GM12878 (cell line): ENCODE results near the gene DNAJC16. TPM values are rescaled to one million over a fixed set of nuclear protein-coding genes. Genes with fewer than 3 reads are reported as not detected.

ENCODE experiments used
- ATAC-seq: fragments of 200-7000 bp; cut with Tn5 transposase; 3 replicates; pipeline ENCODE4 v1.9.1; 2020; ENCODE audit warnings: mild to moderate bottlenecking, moderate library complexity
- BruUV-seq: library from RNA; stranded (reverse); fragments of 400-500 nt; replicated peaks from 2 replicates; lab custom pipeline; 2021; lab: Mats Ljungman, UMichigan
- CTCF ChIA-PET: fragments of 300-600 bp; sonication (Branson Sonifier 250); formaldehyde crosslinking; extraction: SDS; loops from one replicate; lab custom pipeline; 2021; ENCODE audit warnings: inconsistent platforms; lab: Yijun Ruan, JAX
- POLR2A ChIA-PET: fragments of 350-600 bp; formaldehyde crosslinking; extraction: SDS; loops from one replicate; lab custom pipeline; 2021; ENCODE audit warnings: inconsistent platforms; lab: Charles Lee
- RAD21 ChIA-PET: fragments of 300-600 bp; sonication (Branson Sonifier 250); formaldehyde crosslinking; loops from one replicate; lab custom pipeline; 2023; ENCODE audit warnings: antibody characterized with exemption; ENCODE audit not compliant: unreplicated experiment; lab: Charles Lee
- SMC1A ChIA-PET: fragments of 300-600 bp; sonication (Branson Sonifier 250); formaldehyde crosslinking; loops from one replicate; lab custom pipeline; 2023; ENCODE audit not compliant: unreplicated experiment, uncharacterized antibody; lab: Charles Lee
- DNase-seq: peaks from one replicate; pipeline ENCODE4 v3.0.0-alpha.2; 2011; ENCODE audit warnings: low read depth, low spot score
- FAIRE-seq: peaks from 3 replicates; lab custom pipeline; 2011; peaks lifted over from hg19 to GRCh38; lab: Jason Lieb, UNC
- H2AFZ ChIP-seq: 2 replicates; pipeline ENCODE4 v1.6.0; 2011; ENCODE audit warnings: low read depth, low read length, control low read depth; ENCODE audit not compliant: control insufficient read depth
- H3K27ac ChIP-seq: 2 replicates; pipeline ENCODE4 v1.5.1; 2011; ENCODE audit warnings: control low read depth; ENCODE audit not compliant: control insufficient read depth, insufficient read depth
- H3K27me3 ChIP-seq, 2 experiments: replicated peaks in 1 of 2; 2 replicates each; pipeline versions ENCODE4 v1.6.0 to v1.6.1; 2011; ENCODE audit warnings: low read length in 1 of 2; ENCODE audit not compliant: control insufficient read depth in 2 of 2, insufficient read depth in 2 of 2
- H3K36me3 ChIP-seq, 2 experiments: 2 replicates each; pipeline ENCODE4 v1.5.1; 2011; ENCODE audit warnings: low read length in 1 of 2; ENCODE audit not compliant: control insufficient read depth in 2 of 2, insufficient read depth in 2 of 2
- H3K4me1 ChIP-seq: 2 replicates; pipeline ENCODE4 v1.6.1; 2011; ENCODE audit warnings: mild to moderate bottlenecking, low read length, moderate library complexity, mixed read lengths; ENCODE audit not compliant: control insufficient read depth, insufficient read depth
- H3K4me2 ChIP-seq: 2 replicates; pipeline ENCODE4 v1.6.0; 2011; ENCODE audit warnings: control low read depth; ENCODE audit not compliant: control insufficient read depth, insufficient read depth
- H3K4me3 ChIP-seq: fragments of 200-600 bp; sonication (generic); 2 replicates; pipeline ENCODE4 v1.5.1; 2016
- H3K79me2 ChIP-seq: 2 replicates; pipeline ENCODE4 v1.6.0; 2011; ENCODE audit warnings: low read length; ENCODE audit not compliant: control insufficient read depth, insufficient read depth
- H3K9ac ChIP-seq: 2 replicates; pipeline ENCODE4 v1.8.0; 2011; ENCODE audit warnings: low read length, control low read depth, mixed read lengths; ENCODE audit not compliant: control insufficient read depth, insufficient read depth
- H3K9me3 ChIP-seq: replicated peaks from 3 replicates; pipeline ENCODE4 v1.5.1; 2011; ENCODE audit warnings: mild to moderate bottlenecking, low read length; ENCODE audit not compliant: control insufficient read depth, insufficient read depth
- H4K20me1 ChIP-seq: 2 replicates; pipeline ENCODE4 v1.6.0; 2011; ENCODE audit not compliant: control insufficient read depth, insufficient read depth
- ATF2 ChIP-seq: IDR thresholded peaks from 2 replicates; pipeline ENCODE4 v1.6.1; 2012; ENCODE audit warnings: low read length, inconsistent platforms
- BHLHE40 ChIP-seq, 2 experiments: fragments of 450-650 bp in 1 of 2; IDR thresholded peaks; 2 replicates each; pipeline ENCODE4 v1.6.1; 2011 to 2017; ENCODE audit warnings: low read depth in 2 of 2, borderline replicate concordance in 1 of 2, improper control_type of control experiment in 1 of 2, low read length in 1 of 2, mild to moderate bottlenecking in 1 of 2
- CEBPZ ChIP-seq: fragments of 150-350 bp; IDR thresholded peaks from 2 replicates; pipeline ENCODE4 v1.6.1; 2016; ENCODE audit warnings: low read depth, low read length
- CREB1 ChIP-seq: IDR thresholded peaks from 2 replicates; pipeline ENCODE4 v1.6.1; 2012; ENCODE audit warnings: low read depth, mild to moderate bottlenecking, inconsistent platforms
- EED ChIP-seq: sonication (generic); IDR thresholded peaks from 2 replicates; pipeline ENCODE4 v1.6.1; 2016; ENCODE audit warnings: antibody characterized with exemption, low read depth
- ELK1 ChIP-seq: IDR thresholded peaks from 2 replicates; pipeline ENCODE4 v1.6.1; 2012; ENCODE audit warnings: low read depth, low read length, improper control_type of control experiment
- HDAC2 ChIP-seq: fragments of 200-600 bp; sonication (generic); IDR thresholded peaks from 2 replicates; pipeline ENCODE4 v1.6.1; 2017
- KDM1A ChIP-seq: fragments of 200-600 bp; sonication (generic); IDR thresholded peaks from 2 replicates; pipeline ENCODE4 v1.6.1; 2016; ENCODE audit warnings: borderline replicate concordance
- LARP7 ChIP-seq: fragments of 450-650 bp; IDR thresholded peaks from 2 replicates; pipeline ENCODE4 v1.6.1; 2017; ENCODE audit warnings: mild to moderate bottlenecking
- POLR2A ChIP-seq: IDR thresholded peaks from 2 replicates; pipeline ENCODE4 v1.6.1; 2011; ENCODE audit warnings: low read depth, mild to moderate bottlenecking, low read length
- TAF1 ChIP-seq: IDR thresholded peaks from 2 replicates; pipeline ENCODE4 v1.6.1; 2011; ENCODE audit warnings: mild to moderate bottlenecking, low read depth, low read length, borderline replicate concordance
- WGBS: methylation state at CpG from one replicate; pipeline ENCODE4 v1.1.6; 2016; ENCODE audit warnings: low lambda C conversion rate; ENCODE audit not compliant: insufficient replicate concordance, insufficient coverage; ENCODE audit errors: missing lambda C conversion rate; 5-methylcytosine and 5-hydroxymethylcytosine counted together
- in situ Hi-C: fragments of 300-500 bp; cut with MboI; formaldehyde crosslinking; loops from 9 replicates; pipeline ENCODE4 v1.14.3; 2018; ENCODE audit warnings: mixed read lengths
- intact Hi-C: fragments of 100-400 bp; cut with micrococcal nuclease; formaldehyde crosslinking; loops from one replicate; pipeline ENCODE4 v1.14.2; 2022; ENCODE audit not compliant: unreplicated experiment
- polyA plus RNA-seq, 11 experiments: library from polyadenylated mRNA; depleted of rRNA in 4 of 11; unstranded in 6 of 11; stranded (reverse) in 5 of 11; fragments of >200 nt; fragmentation: Nextera tagmentation in 4 of 11; fragmentation: Illumina TruSeq in 1 of 11; extraction: Ambion mirVana in 4 of 11; extraction: Trizol in 1 of 11; gene quantifications; 1 replicate in 1 of 11; 2 replicates in 10 of 11; pipeline versions ENCODE4 v1.2.1 to v1.2.3, GENCODE V29; 2011 to 2016; ENCODE audit warnings: inconsistent platforms in 2 of 11, missing spikeins in 2 of 11, low read depth in 1 of 11
- total RNA-seq, 4 experiments: library from RNA; depleted of rRNA in 3 of 4; stranded (reverse); fragments of >200 nt in 3 of 4; fragmentation: Illumina TruSeq in 1 of 4; extraction: Trizol in 1 of 4; gene quantifications; 2 replicates each; pipeline versions ENCODE4 v1.2.1 to v1.2.3, GENCODE V29; 2013 to 2021

Gene DNAJC16
- total and polyA plus RNA-seq, 10 of the 15 experiments (the other 5 are each of a cell fraction or from before 2014, with no cell fraction given), result 2.4 to 12.7 (median 7.8) TPM

GRCh38 chr1:15508700-15509487 lies 17.8 kb upstream of the DNAJC16 start (continued):
- no peak for TF ChIP-seq ATF2

GRCh38 chr1:15509586-15509985 lies 17.1 kb upstream of the DNAJC16 start:
- Histone ChIP-seq H3K4me2 (no peak overlapping the region), H3K27me3 (no peaks in the 10 kb centered on the region), H3K9ac (no peak overlapping the region), H4K20me1 (no peaks in the 10 kb centered on the region), H3K36me3 (no peaks in the 10 kb centered on the region; a peak in 1 of 4 replicates), H3K27ac (no peak overlapping the region), H3K9me3 (no peaks in the 10 kb centered on the region), H2AFZ (no peak overlapping the region), H3K79me2 (no peaks in the 10 kb centered on the region), H3K4me1 (no peaks in the 10 kb centered on the region), H3K4me3 (no peak overlapping the region)
- ChIA-PET SMC1A (no interaction called here), POLR2A (no interaction called here), CTCF (interaction anchor here (1.1 kb wide), 1 partner anchor 10 kb away, joined by 4 read pairs; no protein-coding TSS in a partner anchor), RAD21 (no interaction called here)
- ATAC-seq (no peak), DNase-seq (no peak), FAIRE-seq (no peak)
- 95% methylated on average over 4 of the region's 7 CpGs for WGBS
- TF ChIP-seq POLR2A, result no peak
- no peak for TF ChIP-seq LARP7
- TF ChIP-seq EED, result no peak
- no peak for TF ChIP-seq CEBPZ
- TF ChIP-seq KDM1A, result no peak
- TF ChIP-seq CREB1, result no peak
- no peak for TF ChIP-seq BHLHE40 (IDR thresholded peaks at IDR 0.05; ENCODE audit: borderline replicate concordance in 1 of 2, low read depth in 2 of 2, low read length in 1 of 2)
- TF ChIP-seq TAF1, result no peak
- no peak for TF ChIP-seq HDAC2
- TF ChIP-seq ELK1, result no peak
- in situ Hi-C loops (no loop called here), intact Hi-C loops (no loop called here)
- BruUV-seq, result no TSS peak
